Measurements from ENCODE around the gene ZNF778. TPM values are rescaled to one million over a fixed set of nuclear protein-coding genes. Genes with fewer than 3 reads are reported as not detected.

The ZNF778 gene
- total RNA-seq (2014; rRNA removed; shearing (Covaris generic)): 8.1 and 9.9 TPM in 2 replicates

DNA sequence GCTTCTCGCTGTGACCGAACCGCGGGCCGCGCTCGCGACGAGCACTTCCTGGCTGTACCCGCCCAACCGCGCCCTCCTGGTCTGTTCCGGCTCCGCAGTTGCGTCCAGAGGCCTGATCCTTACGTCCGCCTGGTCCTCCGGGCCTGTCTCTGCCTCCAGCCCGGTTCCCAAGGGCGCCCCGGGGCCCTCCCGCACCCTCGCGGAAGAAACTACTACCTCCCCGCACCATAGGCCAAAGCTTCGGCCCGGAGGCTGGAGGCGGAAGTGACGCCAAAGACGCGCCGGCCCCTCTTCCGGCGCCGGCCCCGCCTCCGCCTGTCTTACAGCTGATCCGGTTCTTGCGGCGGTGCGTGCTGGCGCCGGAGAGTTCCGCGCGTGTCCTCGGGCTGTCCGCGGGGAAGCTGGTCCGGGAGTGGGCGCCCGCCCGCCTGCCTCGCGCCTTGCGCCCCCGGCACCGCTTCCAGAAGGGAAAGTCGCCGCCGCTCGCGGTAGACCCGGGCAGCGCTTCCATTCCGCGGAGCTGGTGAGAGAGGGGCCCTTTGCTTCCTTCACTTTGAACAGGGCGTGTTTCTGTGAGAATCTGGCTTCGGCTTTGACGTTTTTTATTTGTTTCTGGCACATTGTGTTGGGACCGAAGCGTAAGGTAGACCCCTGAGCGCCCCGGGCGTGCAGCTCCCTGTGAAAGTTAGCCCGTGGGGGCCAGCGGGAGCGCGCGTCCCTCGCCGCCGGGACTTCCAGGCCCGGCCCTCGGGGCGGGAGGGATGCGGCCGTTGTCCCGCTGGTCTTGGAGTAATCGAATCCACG, at the start of gene ZNF778:
Gene ZNF778 (plus strand): TSS at position 316 of the 804 bp plus-strand sequence. CDS start 3,425 bp downstream, outside the sequence.
- DNase-seq (ENCODE audit: low read depth): peak; percentile 83

DNA sequence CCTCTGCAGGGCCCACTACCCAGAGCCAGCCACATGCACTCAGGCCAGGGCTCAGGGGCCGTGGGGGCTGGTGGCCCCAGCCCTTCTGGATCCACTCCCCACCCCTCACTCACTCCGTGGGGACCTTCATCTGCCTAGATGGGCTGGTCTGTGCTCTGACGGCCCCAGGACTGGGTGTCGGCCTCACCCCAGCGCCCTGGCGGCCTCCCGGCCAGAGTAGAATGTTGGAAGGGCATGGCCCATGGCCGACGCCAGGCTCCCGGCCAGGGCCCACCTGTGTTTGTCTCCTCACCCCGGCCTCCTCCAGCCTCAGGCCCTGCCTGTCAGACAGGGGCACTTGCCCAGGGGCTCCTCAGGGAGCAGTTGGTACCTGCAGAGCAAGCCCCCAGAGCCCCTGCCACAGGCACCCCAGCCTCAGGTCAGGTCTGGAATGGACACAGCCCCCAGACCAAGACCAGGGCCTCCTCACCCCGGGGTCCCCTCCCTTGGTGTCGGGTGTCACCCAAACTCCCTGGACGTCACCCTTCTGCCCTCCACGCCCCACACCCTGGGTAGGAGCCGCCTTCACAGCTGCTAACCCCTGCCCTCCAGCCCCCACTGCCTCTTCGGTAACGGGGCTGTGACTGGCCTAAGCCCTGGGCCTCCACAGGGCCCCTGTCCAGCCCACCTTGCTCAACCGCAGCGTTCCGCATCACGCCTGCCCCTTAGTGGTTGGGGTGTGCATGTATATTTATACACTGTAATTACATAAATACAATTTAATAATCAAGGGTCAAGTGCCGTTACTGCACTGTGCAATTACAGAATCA, 48.9 kb upstream of the ZNF778 start:
- no peak for DNase-seq (ENCODE audit: low read depth)

DNA sequence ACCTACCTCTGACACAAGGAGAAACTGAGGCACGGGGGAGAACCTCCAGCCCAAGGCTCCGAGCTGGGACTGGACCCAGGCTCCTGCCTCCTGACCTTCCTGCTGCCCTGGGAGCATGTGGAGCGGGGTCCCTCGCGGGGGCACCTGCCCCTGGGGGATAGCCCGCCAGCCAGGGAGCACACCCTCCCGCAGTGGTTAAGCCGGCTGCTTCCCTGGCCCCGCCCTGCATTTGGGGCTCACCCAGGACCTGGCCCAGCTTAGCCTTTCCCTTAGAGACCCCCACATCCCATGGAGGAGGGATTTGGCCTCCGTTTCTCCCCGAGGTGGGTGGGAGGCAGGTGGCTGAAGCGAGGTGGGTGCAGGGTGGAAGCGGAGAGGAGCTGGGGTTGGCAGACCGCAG, 47.7 kb upstream of the ZNF778 start:
- DNase-seq (ENCODE audit: low read depth): no peak

DNA sequence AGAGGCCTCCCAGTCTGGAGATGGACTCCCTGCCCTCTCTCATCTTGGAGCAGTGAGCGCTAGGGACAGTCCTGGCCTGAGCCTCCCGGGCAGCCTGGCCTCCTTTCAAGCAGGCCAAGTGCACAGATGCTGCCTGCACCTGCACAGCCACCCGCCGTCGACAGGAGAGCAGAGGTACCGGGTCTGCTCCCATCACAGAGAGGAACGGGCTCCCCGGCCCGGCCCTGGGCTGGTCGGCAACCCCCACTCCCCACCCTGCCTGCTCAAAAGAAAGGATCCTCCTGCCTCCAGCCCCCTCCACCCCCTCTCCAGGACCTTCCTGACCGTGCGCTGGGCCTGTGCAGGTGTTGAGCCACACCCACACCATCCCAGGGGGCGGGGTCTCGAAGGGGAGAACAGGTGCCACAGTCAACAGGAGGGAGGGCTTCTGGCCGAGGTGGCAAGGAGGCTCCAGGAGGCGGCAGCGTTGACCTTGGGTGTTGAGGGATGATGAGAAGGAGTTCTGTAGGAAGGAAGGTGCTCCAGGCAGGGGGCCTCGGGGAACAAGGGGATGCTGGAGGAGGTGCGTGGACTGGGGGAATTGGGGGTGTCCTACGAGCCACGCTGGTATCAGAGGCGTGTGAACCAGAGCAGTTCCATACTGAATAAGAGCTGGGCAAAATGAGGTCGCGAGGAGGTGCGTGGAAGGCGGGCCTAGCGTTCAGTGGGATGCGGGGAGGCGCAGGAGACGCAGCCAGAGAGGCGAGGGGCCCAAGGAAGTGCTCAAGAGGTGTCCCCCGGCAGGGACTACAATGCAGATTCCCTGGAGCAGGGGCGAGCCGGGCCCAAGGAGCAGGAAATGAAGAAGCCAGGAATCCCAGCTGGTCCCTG, 46.9 kb upstream of the ZNF778 start:
- DNase-seq (ENCODE audit: low read depth): no peak

DNA sequence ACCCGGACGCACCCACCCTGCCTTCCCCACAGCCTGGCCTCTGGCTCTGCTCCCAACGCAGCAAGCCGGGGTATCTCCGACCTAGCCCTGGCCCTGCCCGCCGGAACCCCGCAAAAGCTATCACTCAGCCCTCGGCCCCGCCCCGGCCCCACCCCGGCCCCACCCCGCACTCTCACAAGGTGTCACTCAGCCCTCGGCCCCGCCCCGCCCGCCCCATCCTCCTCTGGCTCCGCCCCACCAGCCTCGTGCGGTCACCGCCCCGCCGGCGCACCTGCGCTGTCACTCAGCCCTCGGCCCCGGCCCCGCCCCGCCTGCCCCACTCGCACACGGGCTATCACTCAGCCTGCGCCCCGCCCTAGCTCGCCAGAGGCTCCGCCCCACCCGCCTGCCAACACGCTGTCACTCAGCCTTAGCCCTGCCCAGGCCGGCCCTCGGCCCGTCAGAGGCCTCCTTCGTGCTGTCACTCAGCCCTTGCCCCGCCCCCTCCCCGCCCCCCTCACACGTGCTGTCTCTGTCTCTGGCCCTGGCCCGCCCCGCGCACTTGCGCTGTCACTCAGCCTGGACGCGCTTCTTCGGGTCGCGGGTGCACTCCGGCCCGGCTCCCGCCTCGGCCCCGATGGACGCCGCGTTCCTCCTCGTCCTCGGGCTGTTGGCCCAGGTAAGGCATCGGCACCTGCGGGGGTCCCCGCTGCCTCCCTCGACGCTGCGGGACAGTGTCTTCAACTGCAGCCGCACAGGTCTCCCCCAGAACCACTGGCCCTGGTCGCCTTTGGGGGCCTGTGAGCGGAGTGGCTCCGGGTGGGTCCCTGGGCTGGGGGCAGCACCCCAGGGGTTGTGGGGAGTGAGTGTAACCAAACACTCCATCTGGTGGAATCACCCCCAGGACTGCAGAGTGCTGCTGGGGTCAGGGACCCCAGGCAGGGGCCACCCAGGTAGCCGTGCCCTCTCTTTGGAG, 46.0 kb upstream of the ZNF778 start, which contains the start of gene CDH15:
Gene CDH15 (plus strand): TSS at position 533 of the 955 bp plus-strand sequence. CDS start 84 bp downstream, at position 617.
- DNase-seq (ENCODE audit: low read depth): peak; percentile 86

DNA sequence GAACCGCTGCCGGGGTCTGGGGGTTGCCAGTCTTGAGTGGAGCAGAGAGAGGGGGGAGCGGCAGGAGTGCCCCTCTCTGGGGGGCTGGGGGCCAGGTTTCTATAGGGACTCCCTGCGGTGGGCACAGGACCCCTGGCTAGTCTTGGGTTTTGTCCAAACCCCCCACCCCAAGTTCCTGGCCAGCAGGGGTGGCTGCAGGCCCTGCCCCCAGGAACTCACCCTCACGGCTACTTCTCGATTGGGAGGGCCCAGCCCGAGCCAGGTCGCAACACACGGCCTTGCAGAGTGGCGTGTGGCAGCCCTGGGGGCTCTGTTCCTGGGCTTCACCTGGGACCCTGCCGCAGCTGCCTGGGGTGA, 45.4 kb upstream of the ZNF778 start:
- DNase-seq (ENCODE audit: low read depth): no peak

DNA sequence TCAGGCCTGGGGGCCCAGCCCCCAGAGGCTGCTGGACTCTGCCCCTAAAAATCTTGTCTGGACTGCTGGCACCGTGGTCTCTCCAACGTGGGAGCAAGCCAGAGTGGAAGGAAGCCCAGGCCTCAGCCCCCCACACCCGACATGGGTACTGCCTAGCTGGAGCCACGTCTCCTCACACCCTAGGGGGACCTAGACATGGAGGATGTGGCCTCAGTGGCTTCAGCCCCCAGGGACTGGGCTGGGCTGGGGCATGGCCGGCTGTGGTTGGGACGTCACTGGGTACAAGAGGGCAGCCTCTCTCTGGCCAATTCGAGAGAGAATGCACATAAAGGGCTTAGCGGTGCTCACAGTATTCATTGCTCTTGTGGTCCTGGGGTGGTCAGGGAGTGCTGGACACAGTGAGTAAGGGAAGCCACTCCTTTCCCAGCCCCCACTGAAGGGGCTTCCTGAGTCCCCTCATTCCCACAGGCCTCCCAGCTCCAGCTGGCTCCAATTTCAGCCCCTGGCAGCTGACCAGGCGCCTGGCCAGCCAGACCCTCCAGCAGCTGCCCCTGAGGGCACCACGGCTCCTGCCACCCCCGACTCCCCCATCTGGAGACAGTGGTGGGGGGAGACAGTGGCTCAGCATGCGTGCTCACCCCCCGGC, 44.9 kb upstream of the ZNF778 start:
- peak; percentile 56 for DNase-seq (ENCODE audit: low read depth)

DNA sequence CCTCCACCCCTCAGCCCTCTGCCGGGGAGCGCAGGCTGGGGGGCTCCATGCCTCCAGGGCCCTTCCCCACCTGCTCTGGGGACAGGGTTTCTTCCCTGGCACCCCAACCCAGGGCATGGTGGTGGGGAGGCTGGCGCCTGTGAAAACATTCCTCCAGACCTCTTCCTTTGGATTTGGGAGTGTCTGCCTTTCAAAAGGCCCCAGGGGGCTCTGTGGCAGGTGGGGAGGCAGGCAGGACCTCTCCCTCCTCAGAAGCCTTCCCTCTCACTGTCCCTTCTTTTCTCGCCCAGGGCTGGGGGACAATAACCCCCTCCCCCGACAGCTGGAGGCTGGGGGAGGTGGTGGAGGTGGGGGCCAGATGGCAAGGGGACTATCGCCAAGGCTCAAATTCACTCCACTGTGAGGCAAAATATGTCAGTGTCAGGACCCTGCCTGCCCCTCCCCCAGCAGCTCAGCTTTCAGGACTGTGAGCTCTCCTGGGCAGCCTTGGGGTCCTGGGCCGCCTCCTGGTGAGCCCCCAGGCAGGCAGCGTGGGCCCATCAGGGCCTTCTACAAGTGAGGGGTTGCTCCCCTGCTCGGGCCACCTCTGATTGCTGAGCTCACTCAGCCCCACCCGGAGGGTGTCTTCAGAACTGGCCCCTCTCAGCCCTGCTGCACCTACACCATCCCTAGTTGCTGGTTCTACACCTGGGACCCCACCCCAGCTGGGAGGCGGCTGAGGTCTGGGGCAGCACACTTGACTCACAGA, 44.2 kb upstream of the ZNF778 start:
- no peak for DNase-seq (ENCODE audit: low read depth)

DNA sequence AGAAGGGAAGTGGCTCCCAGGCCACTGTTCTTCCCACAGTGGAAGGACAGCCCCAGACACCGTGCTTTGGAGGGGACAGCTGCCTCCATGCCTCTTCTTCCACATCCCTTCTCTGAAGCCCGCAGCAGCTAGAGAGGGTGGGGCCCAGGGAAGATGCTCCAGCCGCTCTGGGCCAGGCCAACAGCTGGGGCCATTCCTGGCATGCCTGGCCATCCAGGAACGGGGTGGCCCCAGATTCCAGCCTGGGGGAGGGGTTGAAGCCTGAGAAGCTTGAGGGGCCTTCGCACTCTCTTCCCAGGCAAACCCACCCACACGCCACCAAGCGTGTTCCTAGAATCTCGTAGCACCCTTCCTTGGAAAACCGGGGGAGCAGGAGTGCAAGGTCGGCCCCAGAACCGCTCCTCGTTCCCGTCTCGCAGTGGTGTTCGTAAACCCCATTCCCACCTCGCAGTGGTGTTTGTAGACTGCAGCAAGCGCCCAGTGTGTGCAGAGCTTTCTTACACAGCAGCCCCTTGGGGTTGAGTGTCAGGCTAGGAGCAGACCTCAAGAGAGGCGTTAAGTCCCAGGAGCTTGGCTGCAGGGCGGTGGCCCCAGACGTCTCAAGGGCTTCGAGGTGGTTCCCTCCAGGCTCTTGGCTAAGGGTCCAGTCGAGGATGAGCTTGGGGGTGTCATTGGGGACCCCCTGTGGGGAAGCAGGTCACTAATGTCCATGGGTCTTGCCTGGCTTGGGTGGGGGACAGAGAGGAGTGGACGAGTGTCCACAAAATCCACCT, 43.3 kb upstream of the ZNF778 start:
- no peak for DNase-seq (ENCODE audit: low read depth)

DNA sequence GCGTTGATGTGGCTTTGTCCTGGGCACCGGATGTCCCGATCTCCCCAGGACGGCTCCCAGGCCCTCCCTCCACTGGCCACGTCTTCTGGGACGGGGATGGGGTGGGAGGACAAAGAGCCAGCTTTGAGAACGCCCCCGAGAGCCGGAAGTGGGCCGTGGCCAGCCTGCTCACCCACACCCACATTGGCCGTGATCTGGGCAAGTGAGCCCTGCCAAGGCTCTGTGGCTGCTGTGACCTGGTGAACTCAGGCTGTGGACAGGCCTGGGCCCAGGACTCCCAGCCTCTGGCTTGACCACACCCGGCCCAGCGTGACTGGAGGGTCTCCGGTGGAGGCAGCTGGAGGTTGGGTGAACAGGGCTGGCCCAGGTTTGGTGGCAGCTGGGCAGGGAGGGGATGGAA, 42.6 kb upstream of the ZNF778 start:
- DNase-seq (ENCODE audit: low read depth): peak; percentile 89

DNA sequence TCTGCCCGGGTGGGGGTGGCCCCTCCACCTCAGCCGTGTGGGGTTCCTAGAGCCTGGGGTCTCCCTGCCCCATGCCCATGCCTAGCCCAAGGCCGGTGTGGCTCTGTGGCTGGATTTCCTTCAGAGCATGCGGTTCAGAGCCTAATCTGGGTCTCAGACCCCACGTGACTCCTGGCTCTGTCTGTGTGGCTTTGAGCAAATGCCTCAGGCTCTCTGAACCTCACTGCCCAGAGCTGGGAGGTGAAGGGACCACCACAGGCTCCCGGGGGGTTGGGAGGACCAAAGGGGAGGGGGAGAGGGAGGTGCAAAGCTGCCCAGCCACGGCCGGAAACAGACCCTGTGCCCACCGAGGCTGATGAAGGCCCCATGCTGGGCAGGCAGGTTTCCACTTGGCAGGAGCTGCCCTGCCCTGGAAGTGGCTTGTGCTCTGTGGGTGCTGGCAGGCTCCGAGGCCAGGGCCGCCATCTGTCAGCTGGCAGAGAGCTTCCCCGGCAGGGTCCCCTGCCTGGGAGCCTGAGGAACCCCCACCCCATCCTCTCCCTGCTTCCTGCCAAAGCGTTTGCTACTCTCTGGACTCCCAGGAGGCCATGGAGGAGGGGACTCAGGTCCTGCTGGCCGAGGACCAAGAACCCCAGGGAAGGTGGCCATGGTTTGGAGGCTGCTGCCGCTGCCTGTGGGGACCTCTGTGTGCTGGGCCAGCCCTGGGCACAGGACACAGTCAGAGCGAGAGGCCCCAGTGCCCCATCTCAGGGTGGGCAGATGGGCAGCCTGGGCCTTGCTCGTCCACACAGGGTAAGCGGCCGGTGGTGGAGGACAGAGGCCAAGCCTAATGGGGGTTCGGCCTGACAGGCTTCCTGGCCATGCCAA, 42.0 kb upstream of the ZNF778 start:
- peak; percentile 74 for DNase-seq (ENCODE audit: low read depth)

DNA sequence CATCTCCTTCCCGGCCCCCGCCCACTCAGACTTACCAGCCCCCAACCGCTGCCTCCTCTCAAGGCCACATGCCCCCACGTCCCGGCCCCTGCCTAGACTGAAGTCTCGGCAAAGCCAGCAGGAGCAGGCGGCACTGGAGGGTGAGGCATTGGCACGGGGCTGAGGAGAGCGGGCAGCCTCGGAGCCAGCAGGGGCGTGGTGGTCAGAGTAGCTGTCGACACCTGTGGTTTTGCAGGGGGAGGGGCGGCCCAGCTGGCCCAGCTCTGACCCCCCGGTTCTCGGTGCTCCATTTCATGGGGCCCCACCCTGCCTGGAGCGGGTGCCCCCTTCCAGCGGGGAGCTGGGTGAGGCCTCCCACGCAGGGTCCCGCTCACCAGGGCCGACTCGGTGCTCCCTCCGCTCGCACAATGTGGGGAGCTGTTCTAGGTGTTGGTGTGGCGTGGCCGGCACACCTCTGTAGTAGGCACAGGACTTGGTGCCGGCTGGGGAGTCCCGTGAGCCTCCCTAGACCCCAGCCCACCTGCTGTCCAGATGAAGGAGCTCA, 41.3 kb upstream of the ZNF778 start:
- DNase-seq (ENCODE audit: low read depth): no peak

DNA sequence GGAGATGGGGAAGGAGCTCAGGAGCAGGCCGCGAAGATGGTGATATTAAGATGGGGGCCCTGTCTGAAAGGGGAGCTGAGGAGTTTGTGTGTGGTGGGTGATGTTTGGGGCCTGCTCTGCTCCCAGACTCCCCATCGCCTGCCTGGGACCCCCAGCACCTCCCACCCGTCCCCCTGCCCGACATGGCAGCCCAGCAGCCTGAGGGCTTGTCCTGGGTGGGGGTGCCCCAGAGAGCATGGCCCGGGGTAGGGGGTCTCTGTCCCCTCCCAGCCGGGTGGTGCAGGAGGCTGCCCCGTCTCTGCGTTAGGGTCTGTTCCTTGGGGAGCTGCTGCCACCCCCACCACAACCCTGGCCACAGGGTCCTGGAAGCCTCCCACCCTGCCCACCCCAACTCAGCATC, 40.8 kb upstream of the ZNF778 start:
- DNase-seq (ENCODE audit: low read depth): no peak

DNA sequence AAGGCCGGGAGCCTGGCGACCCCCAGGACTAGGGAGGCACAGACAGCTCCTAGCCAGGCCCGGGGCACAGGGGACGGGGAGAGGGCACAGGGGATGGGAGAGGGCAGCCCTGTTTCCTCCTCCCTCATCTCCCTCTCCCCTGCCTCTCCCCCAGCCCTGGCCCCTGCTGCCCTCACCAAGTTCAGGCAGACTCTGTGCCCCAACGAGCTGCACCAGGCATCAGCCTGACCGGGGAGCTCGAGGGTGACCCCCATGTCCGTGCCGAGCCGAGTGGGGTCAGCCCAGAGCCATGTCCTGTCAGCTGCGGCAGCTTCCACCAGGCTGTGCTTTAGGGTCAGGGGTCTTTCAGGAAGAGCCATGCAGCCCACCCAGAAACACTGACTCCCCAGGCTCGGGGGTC, 40.0 kb upstream of the ZNF778 start:
- DNase-seq (ENCODE audit: low read depth): no peak

DNA sequence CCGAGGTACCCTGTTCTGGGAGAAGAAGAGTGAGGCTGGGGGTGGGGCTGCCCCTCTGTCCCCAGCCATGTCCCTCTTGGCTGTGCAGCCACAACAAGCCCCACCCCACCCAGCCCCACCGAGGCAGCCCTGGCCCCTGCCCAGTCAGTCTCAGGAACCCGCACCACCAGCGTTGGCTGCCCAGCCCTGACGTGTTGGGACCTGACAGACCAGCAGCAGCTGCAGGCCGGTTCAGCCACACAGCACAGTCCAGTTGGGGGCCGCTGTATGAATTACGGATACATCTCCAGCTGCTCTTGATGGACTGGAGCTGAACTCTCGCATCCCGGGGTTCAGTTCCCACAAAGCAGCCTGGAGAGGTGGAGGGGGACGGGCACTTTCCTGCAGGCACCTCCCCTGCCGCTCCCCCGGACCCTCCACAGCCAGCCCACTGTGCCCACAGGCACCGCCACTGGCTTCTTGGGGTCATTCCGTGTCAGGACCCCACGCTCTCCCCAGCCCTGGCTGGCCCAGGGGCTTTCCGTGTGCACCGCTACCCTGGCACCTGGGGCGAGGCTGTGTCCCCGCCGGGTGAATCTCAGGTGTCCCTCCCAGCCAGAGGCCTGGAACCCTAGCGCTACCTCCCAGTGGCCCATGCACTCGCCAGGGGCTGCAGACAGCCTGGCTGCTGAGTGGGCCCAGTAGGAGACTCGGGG, 38.9 kb upstream of the ZNF778 start:
- no peak for DNase-seq (ENCODE audit: low read depth)

DNA sequence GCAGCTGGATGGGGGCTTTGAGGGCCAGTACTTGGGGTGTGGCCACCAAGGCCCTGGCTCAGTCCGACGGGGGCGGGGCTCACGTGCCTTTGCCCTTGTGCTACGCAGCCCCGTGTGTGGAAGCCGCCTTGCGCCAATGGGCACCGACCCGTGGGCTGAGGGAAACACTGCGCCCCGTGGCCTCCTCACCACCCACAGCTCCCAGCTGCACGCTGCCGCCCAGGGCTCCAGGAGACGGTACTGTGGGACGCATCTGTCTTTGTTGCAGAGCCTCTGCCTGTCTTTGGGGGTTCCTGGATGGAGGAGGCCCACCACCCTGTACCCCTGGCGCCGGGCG, 38.4 kb upstream of the ZNF778 start:
- no peak for DNase-seq (ENCODE audit: low read depth)

All from RPMI7951 (cell line).